ENCODE data around the gene AP3B2. TPM values are rescaled to one million over a fixed set of nuclear protein-coding genes. Genes with fewer than 3 reads are reported as not detected.

The AP3B2 gene
- total RNA-seq (2012; rRNA removed): not detected in 2 replicates
- 0.07 and 0.14 TPM in 2 replicates for polyA plus RNA-seq (2012; rRNA removed)
- 0.13 TPM in 1 of 2 replicates, not detected in the other for polyA plus RNA-seq (2012; cell fraction: cytosol; rRNA removed)
- polyA plus RNA-seq (2012; cell fraction: nucleus; rRNA removed; ENCODE audit: low replicate concordance): 0.21 and 0.38 TPM in 2 replicates
- Bru-seq, nascent RNA: percentile 23 among the genes with signal in this experiment
- BruChase-seq, experiment 1, labeled RNA remaining after a 6-hour chase: percentile 21 among the genes with signal in this experiment
- BruChase-seq, experiment 2, labeled RNA remaining after a 2-hour chase: percentile 24 among the genes with signal in this experiment
- long read RNA-seq, partial matches to known transcripts: 1 of 2 reads
- long read RNA-seq, other reads (novel, unspliced or antisense): 1 of 2 reads

GRCh38 chr15:82709421-82710207, at the start of gene AP3B2:
Gene AP3B2, minus strand, starts transcription at chr15:82709875. Its CDS starts 169 bp downstream, at chr15:82709706.
- Histone ChIP-seq H3K14ac (replicated peaks; ENCODE audit: low read depth, low read length) (no peak within 1 kb of the TSS), H3K9me1 (ENCODE audit: insufficient read depth, low read length) (peaks cover 6% of the 10 kb centered on the region; the same call in 1 of the 2 replicates), H3K9me3 (ENCODE audit: control insufficient read depth, insufficient read depth, low read length) (no peaks in the 10 kb centered on the region), H2BK20ac (ENCODE audit: low read depth, low read length) (no peak within 1 kb of the TSS), H3K27ac (ENCODE audit: insufficient read depth, low read length) (no peak within 1 kb of the TSS), H3K27me3 (ENCODE audit: control insufficient read depth, insufficient read depth, low read length) (0 out of 2 replicates have a peak, but pooled peaks cover 2% of the 10 kb centered on the region), H3K4me3 (ENCODE audit: insufficient read depth, low read depth, low read length) (peak within 1 kb of the TSS; percentile 48), H3K79me1 (ENCODE audit: low read depth in 1 of 2, low read length in 2 of 2) (no peaks in the 10 kb centered on the region), H3K4ac (ENCODE audit: low read depth, low read length) (no peak within 1 kb of the TSS), H4K8ac (ENCODE audit: low read depth in 2 of 2, low read length in 2 of 2) (no peak within 1 kb of the TSS), H3K9ac (ENCODE audit: low read depth, low read length) (no peak within 1 kb of the TSS), H3K4me2 (ENCODE audit: low read depth, low read length) (peak within 1 kb of the TSS; percentile 85), H3K56ac (ENCODE audit: extremely low read depth, insufficient read depth, low read length) (no peak within 1 kb of the TSS), H3K36me3 (ENCODE audit: control insufficient read depth, insufficient read depth, low read length) (no peaks in the 10 kb centered on the region), H3K18ac (ENCODE audit: low read depth, low read length) (no peak within 1 kb of the TSS), H2BK120ac (ENCODE audit: low read depth, low read length) (no peak within 1 kb of the TSS), H3K23ac (ENCODE audit: low read depth, low read length) (no peak within 1 kb of the TSS), H2BK15ac (ENCODE audit: low read depth, low read length) (no peak within 1 kb of the TSS), H4K91ac (ENCODE audit: insufficient read depth, low read depth, low read length) (no peak within 1 kb of the TSS), H4K5ac (ENCODE audit: low read depth, low read length) (no peak within 1 kb of the TSS), H2AFZ (replicated peaks; ENCODE audit: low read length, poor library complexity) (peak within 1 kb of the TSS; percentile 92), H3K4me1 (ENCODE audit: control insufficient read depth, insufficient read depth, low read length) (peaks cover 2% of the 10 kb centered on the region; the same call in 1 of the 2 replicates), H2BK5ac (ENCODE audit: low read depth, low read length, poor library complexity, severe bottlenecking) (no peak within 1 kb of the TSS), H2AK5ac (ENCODE audit: low read depth, low read length) (no peak within 1 kb of the TSS), H4K20me1 (ENCODE audit: insufficient read depth, low read length) (no peaks in the 10 kb centered on the region), H2AK9ac (replicated peaks; ENCODE audit: low read depth, low read length, poor library complexity) (peak within 1 kb of the TSS; percentile 65)
- ChIA-PET POLR2A (ENCODE audit: unreplicated experiment) (no interaction called here), CTCF (no interaction called here)
- ATAC-seq (ENCODE audit: low read depth) (peak; percentile 98), DNase-seq (peak; percentile 49)
- 1% methylated on average over 54 of the region's 95 CpGs; no CpG with 5 or more reads in 1 of the 2 experiments for WGBS, 2 experiments (ENCODE audit: extremely low coverage in 2 of 2, insufficient read length in 1 of 2)
- in situ Hi-C loops (cut with MboI; ENCODE audit: low sequenced_read_pairs) (no loop called here), dilution Hi-C loops (cut with HindIII; ENCODE audit: low sequenced_read_pairs, unreplicated experiment) (no loop called here), intact Hi-C loops (cut with micrococcal nuclease) (loop anchor here (5.0 to 10.0 kb wide), 3 partner anchors 47 to 165 kb away; partner anchors contain the start of gene RPS17)
- TF ChIP-seq SMC3 (IDR thresholded peaks at IDR 0.05; ENCODE audit: low read depth, low read length): no peak
- TF ChIP-seq POLR2A (IDR thresholded peaks at IDR 0.05; ENCODE audit: low read depth, low read length): no peak
- TF ChIP-seq USF2 (IDR thresholded peaks at IDR 0.05; ENCODE audit: low read depth, low read length): no peak
- peak; percentile 79; the same call in 1 of the 2 replicates for TF ChIP-seq MXI1 (IDR thresholded peaks at IDR 0.05; ENCODE audit: borderline replicate concordance, low read depth, low read length)
- no peak for TF ChIP-seq MAFK (IDR thresholded peaks at IDR 0.05; ENCODE audit: low read depth, low read length)
- TF ChIP-seq FOS (IDR thresholded peaks at IDR 0.05; ENCODE audit: low read depth, low read length): no peak
- peak; percentile 94 for TF ChIP-seq MAZ (IDR thresholded peaks at IDR 0.05; ENCODE audit: borderline replicate concordance, low read depth, low read length)
- TF ChIP-seq BHLHE40 (IDR thresholded peaks at IDR 0.05; ENCODE audit: low read depth, low read length): no peak
- peak; percentile 42 for TF ChIP-seq RCOR1 (IDR thresholded peaks at IDR 0.05; ENCODE audit: insufficient replicate concordance, low read length)
- no peak for TF ChIP-seq RAD21 (IDR thresholded peaks at IDR 0.05; ENCODE audit: low read length)
- TF ChIP-seq CHD1 (IDR thresholded peaks at IDR 0.05; ENCODE audit: low read depth, low read length): no peak
- TF ChIP-seq CEBPB (IDR thresholded peaks at IDR 0.05; ENCODE audit: low read depth, low read length): peak; percentile 79
- no TSS peak for BruUV-seq (replicated peaks)

Data from IMR-90 (cell line).